ENCODE measurements around the gene ECEL1. TPM values are rescaled to one million over a fixed set of nuclear protein-coding genes. Genes with fewer than 3 reads are reported as not detected.
A peak's percentile ranks its signal among the peaks of the same experiment; 100 is the strongest.
"Not testable (repeated sequence)": the region's sequence is repeated elsewhere in the genome, so short reads cannot be mapped to it uniquely, and the experiment has no call there.

The ECEL1 gene
- total and polyA plus RNA-seq, 2 of the 4 experiments (the other 2 are of a cell fraction) = not detected

- Histone ChIP-seq H4K20me1 (ENCODE audit: insufficient read depth, low read length) (no peaks in the 10 kb centered on the region), H3K18ac (ENCODE audit: low read depth, low read length) (no peak overlapping the region), H2BK5ac (ENCODE audit: low read depth, low read length, poor library complexity, severe bottlenecking) (no peak overlapping the region), H3K4me2 (ENCODE audit: low read depth, low read length) (no peak overlapping the region), H3K27ac (ENCODE audit: insufficient read depth, low read length) (no peak overlapping the region), H3K36me3 (ENCODE audit: control insufficient read depth, insufficient read depth, low read length) (no peaks in the 10 kb centered on the region), H3K23ac (ENCODE audit: low read depth, low read length) (no peak overlapping the region), H3K9me1 (ENCODE audit: insufficient read depth, low read length) (no peaks in the 10 kb centered on the region), H2AK5ac (ENCODE audit: low read depth, low read length) (no peak overlapping the region), H3K4ac (ENCODE audit: low read depth, low read length) (no peak overlapping the region), H3K79me1 (ENCODE audit: low read depth in 1 of 2, low read length in 2 of 2) (no peaks in the 10 kb centered on the region), H3K27me3 (ENCODE audit: control insufficient read depth, insufficient read depth, low read length) (peaks cover 17% of the 10 kb centered on the region), H3K14ac (replicated peaks; ENCODE audit: low read depth, low read length) (no peak overlapping the region), H3K56ac (ENCODE audit: extremely low read depth, insufficient read depth, low read length) (no peak overlapping the region), H4K5ac (ENCODE audit: low read depth, low read length) (no peak overlapping the region), H2AFZ (replicated peaks; ENCODE audit: low read length, poor library complexity) (peak overlapping the region; percentile 72), H3K4me1 (ENCODE audit: control insufficient read depth, insufficient read depth, low read length) (no peaks in the 10 kb centered on the region; the same call in 1 of the 2 replicates), H4K8ac (ENCODE audit: low read depth in 2 of 2, low read length in 2 of 2) (no peak overlapping the region), H3K9ac (ENCODE audit: low read depth, low read length) (no peak overlapping the region), H3K4me3 (ENCODE audit: insufficient read depth, low read depth, low read length) (no peak overlapping the region), H2BK120ac (ENCODE audit: low read depth, low read length) (no peak overlapping the region), H3K9me3 (ENCODE audit: control insufficient read depth, insufficient read depth, low read length) (peaks cover 6% of the 10 kb centered on the region), H4K91ac (ENCODE audit: insufficient read depth, low read depth, low read length) (no peak overlapping the region), H2BK20ac (ENCODE audit: low read depth, low read length) (no peak overlapping the region), H2AK9ac (replicated peaks; ENCODE audit: low read depth, low read length, poor library complexity) (no peak overlapping the region), H2BK15ac (ENCODE audit: low read depth, low read length) (no peak overlapping the region)
- 20% methylated on average over 1 of the region's 13 CpGs; no CpG with 5 or more reads in 1 of the 2 experiments for WGBS, 2 experiments (ENCODE audit: extremely low coverage in 2 of 2, insufficient read length in 1 of 2)
- peak; percentile 13 for DNase-seq
- dilution Hi-C loops (cut with HindIII; ENCODE audit: low sequenced_read_pairs, unreplicated experiment) = no loop called here
- TF ChIP-seq RCOR1 (IDR thresholded peaks at IDR 0.05; ENCODE audit: insufficient replicate concordance, low read length) = no peak
- TF ChIP-seq, protein P1, sequence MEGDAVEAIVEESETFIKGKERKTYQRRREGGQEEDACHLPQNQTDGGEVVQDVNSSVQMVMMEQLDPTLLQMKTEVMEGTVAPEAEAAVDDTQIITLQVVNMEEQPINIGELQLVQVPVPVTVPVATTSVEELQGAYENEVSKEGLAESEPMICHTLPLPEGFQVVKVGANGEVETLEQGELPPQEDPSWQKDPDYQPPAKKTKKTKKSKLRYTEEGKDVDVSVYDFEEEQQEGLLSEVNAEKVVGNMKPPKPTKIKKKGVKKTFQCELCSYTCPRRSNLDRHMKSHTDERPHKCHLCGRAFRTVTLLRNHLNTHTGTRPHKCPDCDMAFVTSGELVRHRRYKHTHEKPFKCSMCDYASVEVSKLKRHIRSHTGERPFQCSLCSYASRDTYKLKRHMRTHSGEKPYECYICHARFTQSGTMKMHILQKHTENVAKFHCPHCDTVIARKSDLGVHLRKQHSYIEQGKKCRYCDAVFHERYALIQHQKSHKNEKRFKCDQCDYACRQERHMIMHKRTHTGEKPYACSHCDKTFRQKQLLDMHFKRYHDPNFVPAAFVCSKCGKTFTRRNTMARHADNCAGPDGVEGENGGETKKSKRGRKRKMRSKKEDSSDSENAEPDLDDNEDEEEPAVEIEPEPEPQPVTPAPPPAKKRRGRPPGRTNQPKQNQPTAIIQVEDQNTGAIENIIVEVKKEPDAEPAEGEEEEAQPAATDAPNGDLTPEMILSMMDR (conservative IDR thresholded peaks at IDR 0.05; ENCODE audit: low read depth, low read length) = no peak
- ChIA-PET CTCF (no interaction called here), POLR2A (ENCODE audit: unreplicated experiment) (interaction anchor here (0.6 kb wide), 1 partner anchor 10 kb away, joined by 4 read pairs; no protein-coding TSS in a partner anchor)
- intact Hi-C loops (cut with micrococcal nuclease) = no loop called here
- in situ Hi-C loops (cut with MboI; ENCODE audit: low sequenced_read_pairs) = no loop called here
- no TSS peak for BruUV-seq (replicated peaks)
- ATAC-seq (ENCODE audit: low read depth) = peak; percentile 21; the same call in 1 of the 2 replicates
These were observed 46.5 kb upstream of the ECEL1 start for GRCh38 chr2:232533944-232534710.

- H3K4ac ChIP-seq (ENCODE audit: low read depth, low read length); H2BK5ac ChIP-seq (ENCODE audit: low read depth, low read length, poor library complexity, severe bottlenecking); H3K4me2 ChIP-seq (ENCODE audit: low read depth, low read length); H2BK15ac ChIP-seq (ENCODE audit: low read depth, low read length); H4K5ac ChIP-seq (ENCODE audit: low read depth, low read length); intact Hi-C loops (cut with micrococcal nuclease); H3K27ac ChIP-seq (ENCODE audit: insufficient read depth, low read length); H3K4me1 ChIP-seq (ENCODE audit: control insufficient read depth, insufficient read depth, low read length); DNase-seq; H3K9me1 ChIP-seq (ENCODE audit: insufficient read depth, low read length); H3K56ac ChIP-seq (ENCODE audit: extremely low read depth, insufficient read depth, low read length); H3K18ac ChIP-seq (ENCODE audit: low read depth, low read length); H3K14ac ChIP-seq (replicated peaks; ENCODE audit: low read depth, low read length); dilution Hi-C loops (cut with HindIII; ENCODE audit: low sequenced_read_pairs, unreplicated experiment); H4K8ac ChIP-seq (ENCODE audit: low read depth in 2 of 2, low read length in 2 of 2); H4K91ac ChIP-seq (ENCODE audit: insufficient read depth, low read depth, low read length); H2BK20ac ChIP-seq (ENCODE audit: low read depth, low read length); H3K9me3 ChIP-seq (ENCODE audit: control insufficient read depth, insufficient read depth, low read length); H2AK5ac ChIP-seq (ENCODE audit: low read depth, low read length); H3K36me3 ChIP-seq (ENCODE audit: control insufficient read depth, insufficient read depth, low read length); BruUV-seq (replicated peaks); in situ Hi-C loops (cut with MboI; ENCODE audit: low sequenced_read_pairs); H3K79me1 ChIP-seq (ENCODE audit: low read depth in 1 of 2, low read length in 2 of 2); H3K4me3 ChIP-seq (ENCODE audit: insufficient read depth, low read depth, low read length); H2BK120ac ChIP-seq (ENCODE audit: low read depth, low read length); H2AK9ac ChIP-seq (replicated peaks; ENCODE audit: low read depth, low read length, poor library complexity); H3K23ac ChIP-seq (ENCODE audit: low read depth, low read length); H2AFZ ChIP-seq (replicated peaks; ENCODE audit: low read length, poor library complexity); CTCF ChIA-PET; POLR2A ChIA-PET (ENCODE audit: unreplicated experiment); H4K20me1 ChIP-seq (ENCODE audit: insufficient read depth, low read length); ATAC-seq (ENCODE audit: low read depth); H3K9ac ChIP-seq (ENCODE audit: low read depth, low read length): not testable (repeated sequence)
- H3K27me3 ChIP-seq (ENCODE audit: control insufficient read depth, insufficient read depth, low read length) = peaks cover 19% of the 10 kb centered on the region
- no CpG with 5 or more reads among the region's 7 CpGs for WGBS, 2 experiments (ENCODE audit: extremely low coverage in 2 of 2, insufficient read length in 1 of 2)
These were observed 45.2 kb upstream of the ECEL1 start for GRCh38 chr2:232532821-232533220.
